ENCODE measurements around the gene SYT1. TPM values are rescaled to one million over a fixed set of nuclear protein-coding genes. Genes with fewer than 3 reads are reported as not detected.
"Not testable (repeated sequence)": the region's sequence is repeated elsewhere in the genome, so short reads cannot be mapped to it uniquely, and the experiment has no call there.

Gene SYT1
- total RNA-seq, 4 donors from 2014 or later = 1.4 to 4.1 (median 1.8) TPM

GRCh38 chr12:79424109-79424721, 559.6 kb downstream of the SYT1 start:
- no peak for DNase-seq
- peaks cover 0 to 16% (median 0%) of the 10 kb centered on the region in 4 donors for H3K4me1 ChIP-seq
- peak overlapping the region in 1 of 4 donors; percentile 28 for H3K27ac ChIP-seq
- no peaks in the 10 kb centered on the region for H3K9me3 ChIP-seq
- H3K27me3 ChIP-seq = no peaks in the 10 kb centered on the region
- no peak overlapping the region for H3K4me3 ChIP-seq
- no peak for TF ChIP-seq POLR2A (IDR thresholded peaks at IDR 0.05)
- TF ChIP-seq CTCF (IDR thresholded peaks at IDR 0.05) = no peak
- no peaks in the 10 kb centered on the region for H3K36me3 ChIP-seq

DNA sequence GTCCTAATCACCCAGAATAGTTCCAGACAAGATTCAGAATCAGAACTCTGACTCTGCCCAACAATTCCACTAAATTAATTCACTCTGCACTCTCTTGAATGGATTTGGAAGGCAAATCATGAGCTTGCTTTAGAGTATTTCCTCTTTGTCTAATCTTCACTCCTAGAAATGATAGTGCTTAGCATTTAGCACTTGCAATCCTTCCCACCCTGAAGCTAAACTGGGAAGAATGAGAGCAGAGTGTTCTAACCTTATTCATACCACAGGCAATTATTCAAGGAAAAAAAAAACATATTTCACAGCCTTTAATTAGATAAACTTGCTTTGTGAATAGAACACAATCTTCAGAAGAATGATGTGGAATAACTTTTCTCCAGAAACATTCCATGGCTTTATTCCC, 561.5 kb downstream of the SYT1 start:
- no peak for TF ChIP-seq CTCF (IDR thresholded peaks at IDR 0.05)
- Histone ChIP-seq H3K36me3 (no peaks in the 10 kb centered on the region), H3K9me3 (no peaks in the 10 kb centered on the region), H3K4me3 (no peak overlapping the region), H3K27me3 (no peaks in the 10 kb centered on the region), H3K27ac (peak overlapping the region in 1 of 4 donors; percentile 20), H3K4me1 (peaks cover 0 to 7% (median 0%) of the 10 kb centered on the region in 4 donors)
- no peak for DNase-seq

GRCh38 chr12:79426744-79427143, 562.2 kb downstream of the SYT1 start:
- H3K4me1 ChIP-seq, H3K36me3 ChIP-seq, H3K27ac ChIP-seq, H3K4me3 ChIP-seq, H3K27me3 ChIP-seq, H3K9me3 ChIP-seq, DNase-seq: not testable (repeated sequence)

- Histone ChIP-seq H3K4me1 (no peaks in the 10 kb centered on the region), H3K9me3 (no peaks in the 10 kb centered on the region), H3K4me3 (no peak overlapping the region), H3K36me3 (no peaks in the 10 kb centered on the region), H3K27ac (no peak overlapping the region), H3K27me3 (no peaks in the 10 kb centered on the region)
- no peak for TF ChIP-seq POLR2A (IDR thresholded peaks at IDR 0.05)
- DNase-seq = no peak
These were observed 569.0 kb downstream of the SYT1 start for GRCh38 chr12:79433465-79434072.

DNA sequence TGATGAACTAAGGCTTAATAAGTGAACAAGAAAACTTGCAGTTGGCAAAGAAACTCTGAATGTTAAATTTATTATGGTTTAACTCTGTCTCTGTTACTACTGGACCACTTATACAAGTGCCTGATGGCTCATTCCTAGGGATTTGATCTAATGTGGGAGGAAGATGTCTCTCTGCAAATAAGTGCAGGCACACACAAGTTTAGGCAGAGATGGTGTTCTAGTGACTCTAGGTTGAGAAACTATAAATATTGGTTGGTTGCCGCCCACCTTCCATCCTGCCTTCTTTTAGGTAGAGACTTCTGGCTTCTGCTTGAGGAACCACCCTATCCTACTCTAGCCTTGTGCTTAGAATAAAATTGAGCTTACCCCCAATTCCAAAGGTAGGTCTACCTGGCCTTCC, 570.0 kb downstream of the SYT1 start:
- no peaks in the 10 kb centered on the region for H3K9me3 ChIP-seq
- no peaks in the 10 kb centered on the region for H3K36me3 ChIP-seq
- TF ChIP-seq POLR2A (IDR thresholded peaks at IDR 0.05) (no peak), CTCF (IDR thresholded peaks at IDR 0.05) (no peak)
- no peak overlapping the region for H3K27ac ChIP-seq
- no peak for DNase-seq
- H3K4me1 ChIP-seq = no peaks in the 10 kb centered on the region
- H3K27me3 ChIP-seq = no peaks in the 10 kb centered on the region
- H3K4me3 ChIP-seq = no peak overlapping the region

- no peak for DNase-seq
- H3K27ac ChIP-seq = no peak overlapping the region
- H3K9me3 ChIP-seq = no peaks in the 10 kb centered on the region
- no peaks in the 10 kb centered on the region for H3K36me3 ChIP-seq
- H3K4me3 ChIP-seq = no peak overlapping the region
- no peaks in the 10 kb centered on the region for H3K27me3 ChIP-seq
- no peak for TF ChIP-seq POLR2A (IDR thresholded peaks at IDR 0.05)
- no peak for TF ChIP-seq CTCF (IDR thresholded peaks at IDR 0.05)
- no peaks in the 10 kb centered on the region for H3K4me1 ChIP-seq
These were observed 571.2 kb downstream of the SYT1 start for GRCh38 chr12:79435742-79436141.

Measured in Peyer's patch (tissue), 4 donors.